ENCODE measurements around the gene UBE2S. TPM values are rescaled to one million over a fixed set of nuclear protein-coding genes. Genes with fewer than 3 reads are reported as not detected.
"Not testable (repeated sequence)": the region's sequence is repeated elsewhere in the genome, so short reads cannot be mapped to it uniquely, and the experiment has no call there.

The UBE2S gene
- total and polyA plus RNA-seq, 10 of the 15 experiments (the other 5 are each of a cell fraction or from before 2014, with no cell fraction given) = 2.3 to 640 (median 127) TPM

DNA sequence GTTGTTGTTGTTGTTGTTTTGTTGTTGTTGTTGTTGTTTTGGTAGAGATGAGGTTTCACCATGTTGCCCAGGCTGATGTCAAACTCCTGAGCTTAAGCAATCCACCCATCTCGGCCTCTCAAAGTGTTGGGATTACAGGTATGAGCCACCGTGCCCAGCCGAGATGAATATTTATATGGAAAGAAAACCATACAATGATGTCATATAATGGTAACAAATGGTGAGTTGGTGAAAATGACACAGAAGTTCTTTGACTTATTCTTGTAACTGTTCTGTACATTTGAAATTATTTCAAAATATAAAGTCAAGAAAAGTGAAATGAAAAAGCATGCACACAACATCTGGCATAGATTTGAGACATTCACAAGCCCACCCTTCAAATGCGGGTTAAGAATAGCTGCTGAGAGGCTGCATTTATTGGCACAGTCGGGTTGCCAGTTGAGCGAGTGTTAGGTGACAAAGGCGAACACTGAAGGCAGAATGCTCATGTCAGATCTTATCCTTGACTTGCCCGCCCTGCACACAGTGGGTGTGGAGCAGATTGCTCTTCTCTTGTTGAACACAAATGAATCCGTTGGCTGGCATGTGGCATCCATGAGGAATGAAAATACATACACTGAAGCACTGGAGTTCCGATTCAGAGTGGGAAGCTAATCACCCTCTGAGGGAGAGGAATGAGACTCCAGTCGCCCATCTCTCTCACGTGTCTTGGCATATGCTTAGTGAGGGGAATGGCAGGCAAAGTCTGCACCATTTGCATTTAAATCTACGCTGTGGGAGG is 15.8 kb upstream of the UBE2S start:
- Histone ChIP-seq H3K36me3 (ENCODE audit: control insufficient read depth in 2 of 2, insufficient read depth in 2 of 2, low read length in 1 of 2) (no peaks in the 10 kb centered on the region), H3K9me3 (replicated peaks; ENCODE audit: control insufficient read depth, insufficient read depth, low read length) (no peaks in the 10 kb centered on the region; the same call in 2 of the 3 replicates), H3K4me3 (no peak overlapping the region), H3K79me2 (ENCODE audit: control insufficient read depth, insufficient read depth, low read length) (no peaks in the 10 kb centered on the region), H3K4me1 (ENCODE audit: control insufficient read depth, insufficient read depth, low read length) (no peaks in the 10 kb centered on the region), H3K9ac (ENCODE audit: control insufficient read depth, insufficient read depth, low read length) (no peak overlapping the region), H3K4me2 (ENCODE audit: control insufficient read depth, insufficient read depth) (no peak overlapping the region), H4K20me1 (ENCODE audit: control insufficient read depth, insufficient read depth) (no peaks in the 10 kb centered on the region), H3K27ac (ENCODE audit: control insufficient read depth, insufficient read depth) (no peak overlapping the region), H2AFZ (ENCODE audit: control insufficient read depth, low read depth, low read length) (no peak overlapping the region), H3K27me3 (replicated peaks in 1 of 2; ENCODE audit: control insufficient read depth in 2 of 2, insufficient read depth in 2 of 2, low read length in 1 of 2) (no peaks in the 10 kb centered on the region)
- intact Hi-C loops (cut with micrococcal nuclease; ENCODE audit: unreplicated experiment) (no loop called here), in situ Hi-C loops (cut with MboI) (no loop called here)
- SMC1A ChIA-PET (ENCODE audit: uncharacterized antibody, unreplicated experiment) = no interaction called here
- POLR2A ChIA-PET = no interaction called here
- no peak for FAIRE-seq
- RAD21 ChIA-PET (ENCODE audit: unreplicated experiment) = interaction anchor here (1.8 kb wide), 1 partner anchor 80 kb away, joined by 4 read pairs; no protein-coding TSS in a partner anchor
- no TSS peak for BruUV-seq (replicated peaks)
- ATAC-seq = no peak
- TF ChIP-seq MYC (IDR thresholded peaks at IDR 0.05; ENCODE audit: insufficient read depth, insufficient read length, insufficient replicate concordance, low read length, severe bottlenecking) (no peak), KDM1A (IDR thresholded peaks at IDR 0.05; ENCODE audit: borderline replicate concordance) (no peak), GABPA (IDR thresholded peaks at IDR 0.05; ENCODE audit: low read depth) (no peak), YBX1 (IDR thresholded peaks at IDR 0.05) (no peak), CBX5 (IDR thresholded peaks at IDR 0.05; ENCODE audit: low read depth) (no peak)
- TF ChIP-seq, protein P1, sequence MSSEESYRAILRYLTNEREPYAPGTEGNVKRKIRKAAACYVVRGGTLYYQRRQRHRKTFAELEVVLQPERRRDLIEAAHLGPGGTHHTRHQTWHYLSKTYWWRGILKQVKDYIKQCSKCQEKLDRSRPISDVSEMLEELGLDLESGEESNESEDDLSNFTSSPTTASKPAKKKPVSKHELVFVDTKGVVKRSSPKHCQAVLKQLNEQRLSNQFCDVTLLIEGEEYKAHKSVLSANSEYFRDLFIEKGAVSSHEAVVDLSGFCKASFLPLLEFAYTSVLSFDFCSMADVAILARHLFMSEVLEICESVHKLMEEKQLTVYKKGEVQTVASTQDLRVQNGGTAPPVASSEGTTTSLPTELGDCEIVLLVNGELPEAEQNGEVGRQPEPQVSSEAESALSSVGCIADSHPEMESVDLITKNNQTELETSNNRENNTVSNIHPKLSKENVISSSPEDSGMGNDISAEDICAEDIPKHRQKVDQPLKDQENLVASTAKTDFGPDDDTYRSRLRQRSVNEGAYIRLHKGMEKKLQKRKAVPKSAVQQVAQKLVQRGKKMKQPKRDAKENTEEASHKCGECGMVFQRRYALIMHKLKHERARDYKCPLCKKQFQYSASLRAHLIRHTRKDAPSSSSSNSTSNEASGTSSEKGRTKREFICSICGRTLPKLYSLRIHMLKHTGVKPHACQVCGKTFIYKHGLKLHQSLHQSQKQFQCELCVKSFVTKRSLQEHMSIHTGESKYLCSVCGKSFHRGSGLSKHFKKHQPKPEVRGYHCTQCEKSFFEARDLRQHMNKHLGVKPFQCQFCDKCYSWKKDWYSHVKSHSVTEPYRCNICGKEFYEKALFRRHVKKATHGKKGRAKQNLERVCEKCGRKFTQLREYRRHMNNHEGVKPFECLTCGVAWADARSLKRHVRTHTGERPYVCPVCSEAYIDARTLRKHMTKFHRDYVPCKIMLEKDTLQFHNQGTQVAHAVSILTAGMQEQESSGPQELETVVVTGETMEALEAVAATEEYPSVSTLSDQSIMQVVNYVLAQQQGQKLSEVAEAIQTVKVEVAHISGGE (CRISPR knock-in tag; IDR thresholded peaks at IDR 0.05) = no peak
- CTCF ChIA-PET = no interaction called here
- WGBS (ENCODE audit: insufficient coverage, insufficient replicate concordance, low lambda C conversion rate, missing lambda C conversion rate) = 34% methylated on average over 13 of the region's 13 CpGs
- DNase-seq (ENCODE audit: low read depth, low spot score) = no peak

GRCh38 chr19:55421281-55421680 is 13.7 kb upstream of the UBE2S start:
- RAD21 ChIA-PET (ENCODE audit: unreplicated experiment); H3K79me2 ChIP-seq (ENCODE audit: control insufficient read depth, insufficient read depth, low read length); H3K9me3 ChIP-seq (replicated peaks; ENCODE audit: control insufficient read depth, insufficient read depth, low read length); H2AFZ ChIP-seq (ENCODE audit: control insufficient read depth, low read depth, low read length); ATAC-seq; intact Hi-C loops (cut with micrococcal nuclease; ENCODE audit: unreplicated experiment); BruUV-seq (replicated peaks); H3K4me1 ChIP-seq (ENCODE audit: control insufficient read depth, insufficient read depth, low read length); H3K36me3 ChIP-seq (ENCODE audit: control insufficient read depth in 2 of 2, insufficient read depth in 2 of 2, low read length in 1 of 2); in situ Hi-C loops (cut with MboI); FAIRE-seq; H3K9ac ChIP-seq (ENCODE audit: control insufficient read depth, insufficient read depth, low read length); DNase-seq (ENCODE audit: low read depth, low spot score); H3K4me3 ChIP-seq; H3K27me3 ChIP-seq (replicated peaks in 1 of 2; ENCODE audit: control insufficient read depth in 2 of 2, insufficient read depth in 2 of 2, low read length in 1 of 2); H3K27ac ChIP-seq (ENCODE audit: control insufficient read depth, insufficient read depth); H4K20me1 ChIP-seq (ENCODE audit: control insufficient read depth, insufficient read depth); POLR2A ChIA-PET; H3K4me2 ChIP-seq (ENCODE audit: control insufficient read depth, insufficient read depth): not testable (repeated sequence)
- 8% methylated on average over 4 of the region's 4 CpGs for whole genome bisulfite sequencing (ENCODE audit: insufficient coverage, insufficient replicate concordance, low lambda C conversion rate, missing lambda C conversion rate)
- ChIA-PET SMC1A (ENCODE audit: uncharacterized antibody, unreplicated experiment) (interaction anchor here (0.6 kb wide), 1 partner anchor 77 kb away, joined by 3 read pairs; no protein-coding TSS in a partner anchor), CTCF (interaction anchor here (0.6 to 0.7 kb wide), 2 partner anchors 26 to 280 kb away, joined by 3 read pairs; no protein-coding TSS in a partner anchor)
